SKM-1 (cell line): ENCODE measurements around the gene PLEKHB2.
A peak's percentile ranks its signal among the peaks of the same experiment; 100 is the strongest.
"Not testable (repeated sequence)": the region's sequence is repeated elsewhere in the genome, so short reads cannot be mapped to it uniquely, and the experiment has no call there.

Experiments used
- DNase-seq: peaks from one replicate; lab custom pipeline; 2025; ENCODE audit not compliant: unreplicated experiment; lab: John Stamatoyannopoulos, UW

Gene PLEKHB2

DNA sequence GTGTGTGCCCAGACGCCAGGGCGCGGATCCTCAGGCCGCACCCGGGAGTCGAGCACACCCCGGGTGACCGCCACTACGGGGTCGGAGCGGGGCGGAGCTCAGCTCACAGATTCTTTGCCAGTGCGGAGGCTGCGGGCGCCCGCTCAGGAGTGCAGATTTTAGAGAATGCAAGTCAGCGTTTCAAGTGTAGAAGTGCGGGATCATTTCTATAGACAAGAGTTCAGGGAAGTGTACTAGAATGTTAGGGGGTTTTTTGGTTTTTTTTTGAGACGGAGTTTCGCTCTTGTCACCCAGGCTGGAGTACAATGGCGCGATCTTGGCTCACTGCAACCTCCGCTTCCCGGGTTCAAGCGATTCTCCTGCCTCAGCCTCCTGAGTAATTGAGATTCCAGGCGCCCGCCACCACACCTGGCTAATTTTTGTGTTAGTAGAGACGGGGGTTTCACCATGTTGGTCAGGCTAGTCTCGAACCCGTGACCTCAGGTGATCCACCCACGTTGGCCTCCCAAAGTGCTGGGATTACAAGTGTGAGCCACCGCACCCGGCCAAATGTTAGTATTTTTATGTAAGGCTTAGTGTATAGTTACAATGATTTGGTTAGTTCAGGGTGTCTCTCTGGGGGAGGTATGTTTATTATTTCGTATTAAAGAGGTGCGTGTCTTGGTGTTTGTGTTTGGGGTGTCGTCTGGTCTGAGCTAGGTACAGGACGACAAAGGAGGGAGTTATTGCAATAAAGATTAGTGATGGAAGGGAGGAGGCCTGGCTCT, 11.3 kb upstream of the PLEKHB2 start:
- no peak for DNase-seq

DNA sequence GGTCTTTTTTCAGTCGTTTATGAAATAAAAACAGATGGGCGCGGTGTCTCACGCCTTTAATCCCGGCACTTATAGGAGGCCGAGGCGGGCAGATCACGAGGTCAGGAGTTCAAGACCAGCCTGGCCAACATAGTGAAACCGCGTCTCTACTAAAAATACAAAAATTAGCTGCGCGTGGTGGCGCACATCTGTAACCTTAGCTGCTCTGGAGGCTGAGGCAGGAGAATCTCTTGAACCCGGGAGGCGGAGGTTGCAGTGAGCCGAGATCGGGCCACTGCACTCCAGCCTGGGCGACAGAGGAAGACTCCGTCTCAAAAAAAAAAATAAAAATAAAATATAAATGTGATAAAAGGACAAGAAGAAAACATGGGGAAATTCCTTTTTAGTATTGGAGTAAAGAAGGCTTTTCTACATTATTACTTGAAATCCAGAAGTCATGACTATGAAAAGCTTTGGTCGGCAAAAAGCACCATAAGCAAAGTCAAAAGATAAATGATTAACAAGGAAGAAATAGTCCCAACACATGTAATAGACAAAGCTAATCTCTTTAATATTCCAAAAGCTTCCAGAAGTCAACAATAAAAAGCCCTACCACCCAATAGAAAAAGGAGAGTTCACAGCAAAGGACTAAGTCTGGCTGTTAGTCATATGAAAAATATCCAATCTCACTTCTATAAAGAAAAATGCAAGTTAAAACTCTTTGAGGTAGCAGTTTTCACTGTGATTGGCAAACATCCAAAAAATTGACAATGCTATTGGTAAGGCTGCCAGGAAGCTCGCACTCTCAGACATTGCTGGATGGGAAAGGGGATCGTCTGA, 10.5 kb upstream of the PLEKHB2 start:
- DNase-seq, result no peak

DNA sequence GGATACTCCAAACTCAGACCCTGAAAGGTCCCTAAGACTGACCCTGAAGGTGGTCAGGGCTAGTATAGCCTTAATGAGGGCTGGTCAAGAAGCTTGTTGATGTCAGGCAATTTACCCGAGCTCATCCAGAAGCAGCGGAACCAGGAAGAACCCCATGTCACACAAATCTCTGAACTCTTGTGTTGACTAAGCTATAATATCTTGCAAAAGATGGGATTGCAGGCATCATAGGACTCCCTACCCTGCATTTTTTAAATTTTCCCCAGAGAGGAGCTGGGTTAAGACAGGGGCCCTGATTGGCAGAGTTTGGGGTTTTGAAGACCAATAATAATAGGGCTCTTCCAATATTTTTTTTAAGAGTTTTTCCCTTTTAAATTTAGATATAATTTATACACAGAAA, 2.0 kb upstream of the PLEKHB2 start:
- no peak for DNase-seq

DNA sequence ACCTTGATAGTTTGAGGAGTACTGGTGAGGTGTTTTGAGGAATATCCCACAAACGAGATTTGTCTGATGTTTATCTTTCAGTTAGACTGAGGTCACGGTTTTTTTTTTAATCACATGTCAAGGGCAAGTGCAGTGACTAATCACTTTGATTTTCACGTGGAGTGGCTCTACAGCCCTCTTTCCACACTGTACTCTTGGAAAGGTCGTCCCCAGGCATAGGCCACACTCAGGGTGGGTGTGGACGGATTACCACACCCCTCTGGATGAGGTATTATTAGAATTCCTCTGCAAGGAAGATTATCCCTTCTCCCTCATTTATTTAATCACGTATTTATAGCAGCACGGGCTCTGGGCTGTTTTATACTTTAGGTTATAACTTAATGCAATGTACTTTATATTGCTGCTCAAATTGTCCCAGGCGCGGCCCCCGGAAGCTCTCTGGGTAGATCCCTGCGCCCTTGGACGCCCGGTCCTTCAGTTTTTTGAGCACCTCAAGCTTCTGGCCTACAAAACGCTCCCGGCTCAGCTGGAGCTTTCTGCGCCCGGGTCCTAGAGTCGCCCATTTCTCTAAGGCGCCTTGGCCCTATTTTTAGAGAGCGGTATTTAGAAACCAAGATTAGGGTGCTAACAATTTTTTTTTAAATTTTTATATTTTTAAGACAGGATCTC, 515 bp upstream of the PLEKHB2 start:
- DNase-seq, result peak; percentile 77

GRCh38 chr2:131105950-131106801, 1.0 kb downstream of the PLEKHB2 start:
- DNase-seq, result peak; percentile 49

- DNase-seq, result no peak
Observed at GRCh38 chr2:131112529-131112928, 7.4 kb downstream of the PLEKHB2 start.

DNA sequence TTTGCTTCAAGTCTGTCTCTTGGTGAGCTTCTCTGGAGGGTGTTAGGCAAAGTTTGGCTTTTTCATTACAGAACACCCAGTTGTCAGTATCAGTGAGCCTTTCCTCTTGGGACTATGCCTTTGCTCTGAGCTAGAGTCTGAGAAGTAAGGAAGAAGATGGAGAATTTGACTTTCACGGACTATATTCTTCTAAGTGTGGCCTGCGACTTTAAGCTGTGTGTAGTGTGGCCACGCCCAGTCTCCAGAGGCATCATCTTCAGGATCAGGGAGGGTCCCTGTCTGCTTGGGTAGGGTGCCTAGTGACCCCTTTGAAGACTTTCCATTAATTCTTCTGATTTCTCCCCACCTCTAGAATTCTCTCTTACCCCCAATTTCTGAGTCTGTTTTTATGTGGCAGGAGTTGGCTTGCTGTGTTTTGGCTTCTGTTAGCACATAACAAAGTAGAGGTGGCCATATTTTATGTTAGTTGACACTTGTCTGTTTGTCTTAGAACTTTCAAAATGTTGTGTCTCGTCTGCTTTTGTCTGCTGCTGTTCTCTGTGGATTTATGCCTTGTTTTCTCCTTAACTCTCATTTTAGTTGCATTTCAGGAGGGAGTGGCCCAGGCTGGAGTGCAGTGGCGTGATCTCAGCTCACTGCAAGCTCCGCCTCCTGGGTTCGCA, 8.6 kb downstream of the PLEKHB2 start:
- no peak for DNase-seq

DNA sequence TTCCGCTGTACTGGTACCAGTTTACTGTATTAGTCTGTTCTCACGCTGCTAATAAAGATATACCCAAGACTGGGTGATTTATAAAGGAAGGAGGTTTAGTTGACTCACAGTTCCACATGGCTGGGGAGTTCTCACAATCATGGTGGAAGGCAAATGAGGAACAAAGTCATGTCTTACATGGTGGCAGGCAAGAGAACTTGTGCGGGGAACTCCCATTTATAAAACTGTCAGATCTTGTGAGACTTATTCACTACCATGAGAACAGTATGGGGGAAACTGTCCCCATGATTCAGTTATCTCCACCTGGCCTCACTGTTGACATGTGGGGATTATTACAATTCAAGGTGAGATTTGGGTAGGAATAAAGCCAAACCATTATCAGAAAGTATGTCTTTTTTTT, 9.8 kb downstream of the PLEKHB2 start:
- not testable (repeated sequence) for DNase-seq

GRCh38 chr2:131115752-131116151, 10.6 kb downstream of the PLEKHB2 start:
- no peak for DNase-seq

GRCh38 chr2:131120815-131121317, 15.7 kb downstream of the PLEKHB2 start:
- DNase-seq, result no peak

DNA sequence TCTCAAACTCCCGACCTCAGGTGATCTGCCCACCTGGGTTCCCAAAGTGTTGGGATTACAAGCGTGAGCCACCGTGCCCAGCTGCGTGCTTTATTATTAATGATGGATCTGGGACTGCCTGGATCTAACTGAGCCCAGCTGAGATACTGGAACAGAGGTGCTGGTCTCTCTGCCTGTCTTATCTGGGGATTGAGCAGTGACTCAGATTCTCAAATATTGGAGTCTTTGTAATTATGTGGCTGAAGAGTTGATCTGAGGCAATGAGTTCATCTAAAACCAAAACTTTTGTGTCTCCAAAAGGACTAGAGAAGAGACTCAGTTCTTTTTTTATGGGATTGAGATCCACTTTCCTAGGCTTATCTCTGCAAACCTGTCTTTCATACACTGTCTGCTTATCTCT, 16.3 kb downstream of the PLEKHB2 start:
- DNase-seq, result no peak

GRCh38 chr2:131122496-131122895, 17.4 kb downstream of the PLEKHB2 start:
- DNase-seq, result no peak

DNA sequence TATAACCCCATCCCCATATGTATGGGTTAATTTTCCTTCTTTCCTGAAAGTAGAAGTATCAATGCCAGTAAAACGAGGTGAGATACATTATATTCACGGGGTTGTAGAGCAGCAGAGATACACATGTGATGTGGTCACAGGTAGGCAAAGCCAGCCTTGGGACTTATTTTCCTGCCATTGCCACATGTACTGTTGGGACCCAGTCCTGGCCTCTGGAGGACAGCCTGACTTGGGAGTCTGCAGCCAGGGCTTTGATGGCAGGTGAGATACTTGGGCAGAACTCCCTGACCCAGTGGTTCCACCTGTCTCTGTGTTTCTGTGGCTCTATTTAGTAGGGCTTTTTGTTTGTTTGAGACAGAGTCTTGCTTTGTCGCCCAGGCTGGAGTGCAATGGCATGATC, 18.1 kb downstream of the PLEKHB2 start:
- DNase-seq, result no peak

DNA sequence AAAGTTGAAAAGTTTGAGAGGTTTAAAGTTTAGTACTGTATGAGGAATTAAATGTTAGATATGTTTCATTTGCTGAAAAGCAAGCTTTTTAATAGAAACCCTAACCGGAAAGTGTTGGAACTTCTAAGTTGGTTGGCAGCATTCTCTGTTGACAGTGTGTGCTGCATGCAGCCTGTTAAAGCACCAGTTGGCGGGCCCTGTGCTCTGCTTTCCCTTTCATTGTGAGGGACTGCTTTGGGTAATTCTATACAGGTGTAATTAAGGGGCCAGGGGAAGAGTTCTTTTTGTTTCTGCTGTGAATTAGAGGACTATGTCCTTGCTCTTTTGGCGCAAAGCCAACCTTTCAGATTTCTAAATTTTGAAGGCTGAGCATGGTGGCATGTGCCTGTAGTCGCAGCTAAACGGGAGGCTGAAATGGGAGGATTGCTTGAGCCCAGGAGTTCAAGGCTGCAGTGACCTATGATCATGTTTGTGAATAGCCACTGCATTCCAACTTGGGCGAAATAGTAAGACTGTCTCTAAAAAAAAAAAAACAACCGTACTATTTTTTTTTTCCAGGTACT, 20.1 kb downstream of the PLEKHB2 start:
- no peak for DNase-seq

DNA sequence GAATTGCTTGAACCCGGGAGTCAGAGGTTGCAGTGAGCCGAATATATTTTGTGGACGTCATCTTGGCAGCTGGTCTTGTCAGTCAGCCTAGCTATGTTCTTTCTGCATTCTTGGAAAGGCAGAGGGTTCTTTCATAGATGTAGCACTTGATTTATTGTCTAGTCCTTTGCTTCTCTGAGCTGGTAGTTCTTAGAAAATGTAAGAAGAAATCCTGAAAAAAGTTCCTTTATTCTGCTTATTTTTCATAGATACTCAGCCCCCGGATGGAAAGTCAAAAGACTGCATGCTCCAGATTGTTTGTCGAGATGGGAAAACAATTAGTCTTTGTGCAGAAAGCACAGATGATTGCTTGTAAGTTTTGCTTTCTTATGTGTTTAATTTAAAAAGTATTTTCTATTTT, 21.3 kb downstream of the PLEKHB2 start:
- DNase-seq, result no peak

DNA sequence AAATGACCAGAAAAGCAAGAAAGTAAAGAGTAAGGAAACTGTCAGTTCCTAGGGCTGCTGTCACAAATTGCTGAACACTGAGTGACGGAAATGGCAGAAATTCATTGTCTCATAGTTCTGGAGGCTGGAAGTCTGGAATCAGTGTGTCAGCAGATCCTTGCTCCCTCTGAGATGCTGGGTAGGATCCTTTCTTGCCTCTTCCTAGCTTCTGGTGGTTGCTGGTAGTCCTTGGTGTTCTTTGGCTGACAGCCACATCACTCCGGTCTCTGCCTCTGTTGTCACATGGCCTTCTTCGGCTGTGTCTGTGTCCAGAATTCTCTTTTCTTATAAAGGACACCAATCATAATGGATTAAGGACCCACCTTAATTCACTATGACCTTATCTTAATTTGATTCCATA, 21.9 kb downstream of the PLEKHB2 start:
- no peak for DNase-seq

DNA sequence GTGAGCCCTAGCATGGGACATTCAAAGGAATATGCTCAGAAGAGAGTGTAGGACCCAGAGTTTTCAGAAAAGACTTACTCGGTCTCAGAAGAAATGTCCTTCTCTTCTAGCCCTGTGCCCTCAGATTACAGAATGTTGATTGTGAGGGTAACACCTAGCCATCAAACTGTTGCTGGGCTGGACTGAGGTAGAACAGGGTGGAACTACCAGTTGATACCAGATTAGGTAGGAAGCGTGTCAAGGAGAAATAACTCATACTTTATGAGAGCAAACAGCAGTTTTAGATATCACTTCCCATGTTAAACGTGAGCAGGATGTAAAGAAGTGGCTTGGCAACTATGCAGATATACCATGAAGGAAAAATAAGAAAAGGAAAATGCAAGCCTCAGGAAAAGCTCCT, 22.8 kb downstream of the PLEKHB2 start:
- DNase-seq, result no peak

- DNase-seq, result no peak
Observed at GRCh38 chr2:131130298-131130596, 25.1 kb downstream of the PLEKHB2 start.

DNA sequence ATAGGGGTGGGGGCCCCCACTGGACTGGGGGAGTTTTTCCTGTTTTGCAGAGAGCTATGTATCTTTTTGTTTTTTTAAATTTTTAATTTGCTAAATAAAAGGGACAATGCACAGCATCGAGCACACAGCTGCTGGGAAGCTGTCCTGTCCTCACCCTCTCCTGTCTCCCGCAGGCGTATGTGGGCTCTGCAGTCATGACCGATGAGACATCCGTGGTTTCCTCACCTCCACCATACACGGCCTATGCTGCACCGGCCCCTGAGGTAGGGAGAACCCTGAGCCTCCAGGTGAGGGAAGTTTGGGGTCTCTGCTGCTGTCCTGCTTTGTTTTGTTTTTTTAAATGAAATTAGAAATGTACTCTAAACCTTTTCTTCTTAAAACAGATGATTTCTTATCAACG, 27.6 kb downstream of the PLEKHB2 start:
- no peak for DNase-seq

- no peak for DNase-seq
Observed at GRCh38 chr2:131140581-131140980, 35.4 kb downstream of the PLEKHB2 start.
